Lower lobe of right lung (tissue), 2 donors: Measurements from ENCODE around the gene KRT25. TPM values are rescaled to one million over a fixed set of nuclear protein-coding genes. Genes with fewer than 3 reads are reported as not detected.
"Not testable (repeated sequence)": the region's sequence is repeated elsewhere in the genome, so short reads cannot be mapped to it uniquely, and the experiment has no call there.

ENCODE experiments used
- ATAC-seq, 2 donors: fragments of 200-7000 bp; cut with Tn5 transposase; one replicate each; pipeline ENCODE4 v1.9.1; 2020 to 2022; ENCODE audit warnings: mild to moderate bottlenecking in 2 of 2, moderate library complexity in 2 of 2
- DNase-seq: peaks from one replicate; pipeline ENCODE4 v3.0.0-alpha.2; 2020
- H3K27ac ChIP-seq: fragments of 200-600 bp; one replicate; pipeline ENCODE4 v1.8.0; 2022
- H3K27me3 ChIP-seq: fragments of 200-600 bp; one replicate; pipeline ENCODE4 v1.8.0; 2022; ENCODE audit warnings: low read depth
- H3K36me3 ChIP-seq: fragments of 200-600 bp; one replicate; pipeline ENCODE4 v1.8.0; 2022; ENCODE audit warnings: mild to moderate bottlenecking
- H3K4me1 ChIP-seq: fragments of 200-600 bp; one replicate; pipeline ENCODE4 v1.8.0; 2022
- H3K4me3 ChIP-seq: fragments of 200-600 bp; one replicate; pipeline ENCODE4 v1.8.0; 2022; ENCODE audit warnings: mild to moderate bottlenecking
- H3K9me3 ChIP-seq: fragments of 200-600 bp; one replicate; pipeline ENCODE4 v1.8.0; 2022
- CTCF ChIP-seq: fragments of 200-600 bp; IDR thresholded peaks from one replicate; pipeline ENCODE4 v1.8.0; 2022; ENCODE audit warnings: antibody characterized with exemption, mild to moderate bottlenecking
- intact Hi-C: fragments of 100-400 bp; cut with DNase I; formaldehyde crosslinking; loops from one replicate; pipeline ENCODE4 v1.11.0; 2022
- total RNA-seq: library from RNA; stranded (reverse); fragmentation: NEBNext Ultra II Directional; extraction: Animal tissue kit (Norgen Biotek cat#: 25700); gene quantifications from one replicate; pipeline ENCODE4 v1.2.1, GENCODE V29; 2021
- donor health status: DM: no; HTN: yes; CAD: no; lungs with severe emphysema.

Gene KRT25
- total RNA-seq, 1 donor from 2014 or later, result not detected

DNA sequence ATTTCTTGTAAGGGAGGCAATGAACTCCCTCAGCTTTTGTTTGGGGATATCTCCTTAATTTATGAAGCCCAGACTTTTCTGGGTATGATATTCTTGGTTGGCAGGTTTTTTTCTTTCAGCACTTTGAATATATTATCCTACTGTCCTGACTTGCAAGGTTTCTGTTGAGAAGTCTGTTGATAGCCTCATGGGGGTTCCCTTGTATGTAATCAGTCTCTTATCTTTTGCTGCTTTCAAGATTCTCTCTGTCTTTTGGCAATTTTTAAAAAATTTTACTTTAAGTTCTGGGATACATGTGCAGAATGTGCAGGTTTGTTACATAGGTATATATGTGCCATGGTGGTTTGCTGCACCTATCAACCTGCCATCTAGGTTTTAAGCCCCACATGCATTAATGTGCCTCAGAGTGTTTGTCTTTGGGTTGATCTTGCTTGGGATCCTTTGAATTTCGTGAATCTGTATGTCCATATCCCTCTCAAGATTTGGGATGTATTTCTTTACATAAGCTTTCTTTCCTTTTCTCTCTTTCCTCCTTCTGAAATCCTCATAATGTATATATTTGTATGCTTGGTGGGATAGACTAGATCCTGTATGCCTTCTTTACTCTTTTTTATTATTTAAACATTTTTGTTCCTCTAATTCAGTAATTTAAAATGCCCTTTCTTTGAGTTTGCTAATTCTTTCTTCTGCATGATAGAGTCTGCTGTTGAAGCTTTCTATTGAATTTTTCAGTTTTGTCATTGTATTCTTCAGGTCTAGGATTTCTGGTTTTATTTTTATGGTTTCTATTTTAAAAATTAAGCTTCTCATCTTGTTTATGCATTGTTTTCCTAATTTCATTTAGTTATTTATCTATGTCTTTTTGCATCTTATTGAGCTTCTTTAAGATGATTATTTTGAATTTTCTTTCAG is 5.2 kb upstream of the KRT25 start:
- intact Hi-C loops, result no loop called here
- no peaks in the 10 kb centered on the region for H3K4me1 ChIP-seq
- TF ChIP-seq CTCF, result no peak

DNA sequence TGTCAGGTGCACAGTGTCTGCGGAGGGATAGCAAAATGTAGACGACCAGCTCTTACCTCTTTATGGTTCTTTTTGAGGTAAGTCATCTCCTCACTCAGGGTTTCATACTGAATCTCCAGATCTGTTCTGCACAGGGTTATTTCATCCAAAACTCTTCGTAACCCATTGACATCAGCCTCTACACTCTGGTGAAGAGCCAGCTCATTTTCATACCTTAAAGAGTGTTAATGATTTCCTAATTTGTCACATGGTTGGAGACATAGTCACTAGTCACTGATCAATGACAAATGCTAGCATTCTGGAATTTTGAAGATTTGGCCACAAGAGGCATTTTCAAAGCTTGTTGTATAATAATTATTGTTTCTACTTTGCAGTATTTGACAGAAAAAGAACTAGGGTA is 1.3 kb downstream of the KRT25 start:
- Histone ChIP-seq H3K36me3 (no peaks in the 10 kb centered on the region), H3K4me1 (no peaks in the 10 kb centered on the region), H3K9me3 (peaks cover under 1% of the 10 kb centered on the region), H3K4me3 (no peak overlapping the region), H3K27ac (no peak overlapping the region), H3K27me3 (peaks cover 8% of the 10 kb centered on the region)
- intact Hi-C loops, result no loop called here
- TF ChIP-seq CTCF, result no peak
- ATAC-seq (no peak), DNase-seq (no peak)

More for the DNA sequence above, 5.2 kb upstream of the KRT25 start:
- Histone ChIP-seq H3K4me3 (no peak overlapping the region), H3K9me3 (peaks cover 35% of the 10 kb centered on the region), H3K27me3 (no peaks in the 10 kb centered on the region), H3K36me3 (no peaks in the 10 kb centered on the region), H3K27ac (no peak overlapping the region)
- DNase-seq (no peak), ATAC-seq (no peak)

GRCh38 chr17:40751065-40751464 is 4.1 kb downstream of the KRT25 start:
- Histone ChIP-seq H3K9me3 (no peaks in the 10 kb centered on the region), H3K4me3 (no peak overlapping the region), H3K27ac (no peak overlapping the region), H3K36me3 (no peaks in the 10 kb centered on the region), H3K4me1 (no peaks in the 10 kb centered on the region), H3K27me3 (peaks cover 9% of the 10 kb centered on the region)
- TF ChIP-seq CTCF, result no peak
- intact Hi-C loops, result no loop called here
- DNase-seq, result no peak
- ATAC-seq, result no peak

DNA sequence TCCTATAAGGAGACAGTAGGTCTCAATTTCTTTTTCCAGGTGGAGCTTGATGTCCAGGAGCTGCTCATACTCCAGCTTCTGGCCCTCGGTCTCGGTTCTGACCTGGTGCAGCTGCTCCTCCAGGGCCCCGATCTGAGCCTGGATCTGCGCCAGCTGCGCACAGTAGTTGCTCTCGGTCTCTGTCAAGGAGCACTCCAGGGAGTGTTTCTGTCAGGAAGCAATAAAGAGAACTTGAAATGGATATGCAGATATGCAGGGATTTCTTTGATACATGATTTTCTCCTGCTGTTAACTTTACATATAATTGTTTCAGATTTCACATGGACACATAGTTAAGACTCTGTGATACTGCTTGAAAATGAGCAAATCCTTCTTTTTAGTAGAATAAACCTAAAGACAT is 4.7 kb downstream of the KRT25 start:
- H3K27me3 ChIP-seq, result peaks cover 9% of the 10 kb centered on the region
- H3K4me3 ChIP-seq, result no peak overlapping the region
- no peak overlapping the region for H3K27ac ChIP-seq
- no peaks in the 10 kb centered on the region for H3K36me3 ChIP-seq
- no peaks in the 10 kb centered on the region for H3K9me3 ChIP-seq
- DNase-seq (no peak), ATAC-seq (no peak)
- no peak for TF ChIP-seq CTCF
- no peaks in the 10 kb centered on the region for H3K4me1 ChIP-seq
- intact Hi-C loops, result no loop called here

GRCh38 chr17:40748666-40749065 is 6.5 kb downstream of the KRT25 start:
- ATAC-seq, H3K27ac ChIP-seq, H3K9me3 ChIP-seq, H3K4me1 ChIP-seq, DNase-seq, H3K27me3 ChIP-seq, H3K4me3 ChIP-seq, intact Hi-C loops, H3K36me3 ChIP-seq: not testable (repeated sequence)

- no peak for TF ChIP-seq CTCF
- ATAC-seq, result no peak
- H3K27me3 ChIP-seq, result no peaks in the 10 kb centered on the region
- intact Hi-C loops, result no loop called here
- DNase-seq, result no peak
- no peaks in the 10 kb centered on the region for H3K4me1 ChIP-seq
- no peaks in the 10 kb centered on the region for H3K9me3 ChIP-seq
- H3K27ac ChIP-seq, result no peak overlapping the region
- H3K36me3 ChIP-seq, result no peaks in the 10 kb centered on the region
- H3K4me3 ChIP-seq, result no peak overlapping the region
Observed at GRCh38 chr17:40738553-40738952, 16.6 kb downstream of the KRT25 start.
